GM18526 (cell line): ENCODE measurements around the gene ZBTB20.

Source experiments
- POLR2A ChIP-seq: IDR thresholded peaks from 3 replicates; pipeline ENCODE4 v1.6.1; 2011; ENCODE audit not compliant: insufficient read length; ENCODE audit errors: extremely low read depth

The ZBTB20 gene

GRCh38 chr3:115146418-115147328 lies at the start of gene ZBTB20:
TSS of gene ZBTB20 (minus strand) at chr3:115147288.
- peak; percentile 50 for TF ChIP-seq POLR2A

DNA sequence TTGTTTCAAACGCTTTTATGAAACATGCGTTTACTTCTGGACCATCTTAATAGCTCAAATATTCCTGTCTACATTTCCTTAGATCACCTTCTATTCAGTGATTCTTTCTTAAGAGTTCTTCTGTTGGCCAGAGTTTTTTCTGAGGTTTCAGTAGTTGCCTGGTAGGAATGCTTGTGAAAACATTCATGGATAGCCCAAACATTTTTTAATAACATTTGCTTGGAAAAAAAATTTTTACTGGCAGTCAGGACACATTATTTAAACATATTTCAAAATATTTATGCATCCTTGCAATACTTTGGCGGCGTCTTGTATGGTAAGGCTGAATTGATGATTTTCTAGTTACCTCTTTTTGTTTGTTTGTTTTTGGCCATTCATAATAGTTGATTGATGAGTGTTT lies 47.4 kb upstream of the ZBTB20 start:
- TF ChIP-seq POLR2A, result no peak

GRCh38 chr3:115190747-115191146 lies 43.7 kb upstream of the ZBTB20 start:
- TF ChIP-seq POLR2A, result no peak

DNA sequence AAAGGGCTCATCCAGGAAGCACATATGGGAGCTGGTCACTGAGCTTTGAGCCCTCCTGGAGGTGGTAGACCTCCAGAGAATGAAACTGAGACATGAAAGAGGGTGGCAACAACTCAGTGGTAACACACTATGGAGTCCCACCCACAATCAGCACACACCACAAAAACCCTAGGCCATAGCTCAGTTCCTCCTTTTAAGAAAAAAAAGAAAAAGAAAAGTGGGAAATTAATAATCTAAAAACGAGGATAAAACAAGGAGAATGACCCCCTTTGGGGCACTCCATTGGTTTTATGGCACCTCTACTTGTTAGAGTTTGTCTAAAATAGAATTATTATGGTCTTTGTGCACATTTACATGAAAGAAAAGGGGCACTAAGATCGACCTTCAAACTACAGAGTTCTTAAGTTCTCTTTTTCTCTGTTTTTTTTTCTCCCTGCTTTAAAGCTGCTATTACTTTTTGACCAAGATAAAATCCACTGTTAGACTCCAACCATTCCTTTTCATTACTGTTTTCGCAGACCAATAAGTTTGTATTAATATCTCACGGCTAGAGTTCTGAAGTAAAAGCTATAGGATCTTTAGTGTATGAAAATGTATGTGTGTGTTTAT lies 40.2 kb upstream of the ZBTB20 start:
- no peak for TF ChIP-seq POLR2A

DNA sequence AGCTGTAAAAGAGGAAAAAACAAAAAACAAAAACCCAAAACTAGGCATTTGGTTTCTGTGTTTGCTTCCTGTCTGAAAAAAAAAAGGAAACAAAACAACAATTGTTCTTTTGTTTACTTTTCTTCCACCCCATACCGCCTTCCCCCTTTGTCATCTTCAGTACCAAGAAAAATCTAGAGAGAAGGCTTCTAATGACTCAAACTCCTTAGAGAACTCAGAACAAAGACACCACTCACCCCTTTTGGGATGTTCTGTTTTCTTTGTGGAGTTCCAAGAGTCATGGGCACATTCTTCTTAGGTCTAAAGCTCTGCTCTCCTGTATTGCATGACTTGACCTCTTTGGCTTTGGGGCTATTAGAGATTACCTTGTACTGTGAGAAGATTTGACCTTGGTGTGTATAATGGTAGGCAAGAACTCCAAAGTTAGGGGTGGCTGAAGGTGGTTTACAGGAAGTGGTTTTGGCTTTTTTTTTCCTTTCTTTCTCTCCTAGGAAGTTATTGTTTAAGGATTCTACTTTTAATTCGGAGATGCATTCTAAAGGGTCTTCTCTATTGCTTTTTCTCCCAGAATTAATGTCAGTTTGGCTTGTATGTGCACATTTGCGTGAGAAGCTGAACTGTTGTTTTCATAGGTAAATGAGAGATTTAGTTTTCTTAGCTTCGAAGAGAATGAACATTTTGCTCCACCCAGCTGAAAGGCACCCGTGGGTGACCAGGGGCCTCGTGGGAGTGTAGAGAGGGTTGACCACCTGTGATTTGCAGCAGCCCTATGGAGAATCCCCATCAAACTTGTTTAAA lies 39.5 kb upstream of the ZBTB20 start:
- TF ChIP-seq POLR2A, result no peak

DNA sequence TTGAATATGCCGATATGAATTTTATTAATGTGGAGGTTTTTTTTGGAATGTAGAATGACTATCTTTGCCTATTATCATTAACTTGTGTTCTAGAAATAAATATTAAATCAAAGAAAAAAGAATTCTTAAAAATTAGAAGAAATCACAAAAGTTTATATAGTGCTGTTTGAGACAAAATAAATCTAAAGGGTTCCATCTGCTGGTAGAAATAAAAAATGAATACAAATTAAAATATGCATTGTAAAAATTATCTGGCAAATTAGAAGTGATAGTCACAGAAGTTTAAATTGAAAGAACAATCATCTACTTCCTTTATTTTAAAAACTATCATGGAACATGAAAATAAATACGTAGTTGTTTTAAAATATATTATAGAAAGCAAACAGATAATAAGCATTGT lies 22.7 kb upstream of the ZBTB20 start:
- TF ChIP-seq POLR2A, result no peak

DNA sequence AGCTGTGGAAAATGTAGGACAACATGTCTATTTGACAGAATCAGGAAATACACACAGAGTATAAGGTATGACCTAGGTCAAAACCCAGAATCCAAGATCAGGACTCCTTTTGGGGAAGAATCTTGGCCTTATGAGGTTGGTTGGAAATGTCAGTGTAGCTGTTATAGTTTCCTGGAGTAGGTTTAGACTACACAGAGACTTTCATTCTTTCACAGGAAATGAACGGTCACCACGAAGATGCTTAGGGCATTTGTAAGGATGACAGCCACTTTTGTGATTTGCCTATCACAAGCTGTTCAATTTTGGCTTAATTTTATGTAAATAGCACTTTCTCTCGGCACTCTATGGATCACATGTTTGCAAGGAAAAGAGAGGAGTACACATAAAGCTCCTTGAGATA lies 18.6 kb upstream of the ZBTB20 start:
- no peak for TF ChIP-seq POLR2A

DNA sequence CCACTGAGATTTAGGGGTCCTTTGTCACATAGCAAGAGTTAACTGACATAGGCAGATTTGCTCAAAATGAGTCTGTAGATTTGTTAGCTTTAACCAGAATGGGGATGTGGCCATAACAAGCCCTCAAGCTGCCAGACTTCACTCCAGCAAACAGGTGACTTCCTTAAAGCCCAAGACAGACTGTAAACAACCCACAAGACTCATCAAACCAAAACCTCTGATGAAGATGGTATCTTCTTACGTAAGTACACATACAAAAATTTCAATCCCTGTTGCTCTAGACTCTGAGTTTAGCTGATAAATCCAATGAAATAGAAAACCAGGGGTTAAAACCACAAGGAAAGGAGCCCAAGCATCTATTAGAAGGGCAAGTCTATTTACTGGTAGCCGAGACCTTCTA lies 18.2 kb upstream of the ZBTB20 start:
- no peak for TF ChIP-seq POLR2A

DNA sequence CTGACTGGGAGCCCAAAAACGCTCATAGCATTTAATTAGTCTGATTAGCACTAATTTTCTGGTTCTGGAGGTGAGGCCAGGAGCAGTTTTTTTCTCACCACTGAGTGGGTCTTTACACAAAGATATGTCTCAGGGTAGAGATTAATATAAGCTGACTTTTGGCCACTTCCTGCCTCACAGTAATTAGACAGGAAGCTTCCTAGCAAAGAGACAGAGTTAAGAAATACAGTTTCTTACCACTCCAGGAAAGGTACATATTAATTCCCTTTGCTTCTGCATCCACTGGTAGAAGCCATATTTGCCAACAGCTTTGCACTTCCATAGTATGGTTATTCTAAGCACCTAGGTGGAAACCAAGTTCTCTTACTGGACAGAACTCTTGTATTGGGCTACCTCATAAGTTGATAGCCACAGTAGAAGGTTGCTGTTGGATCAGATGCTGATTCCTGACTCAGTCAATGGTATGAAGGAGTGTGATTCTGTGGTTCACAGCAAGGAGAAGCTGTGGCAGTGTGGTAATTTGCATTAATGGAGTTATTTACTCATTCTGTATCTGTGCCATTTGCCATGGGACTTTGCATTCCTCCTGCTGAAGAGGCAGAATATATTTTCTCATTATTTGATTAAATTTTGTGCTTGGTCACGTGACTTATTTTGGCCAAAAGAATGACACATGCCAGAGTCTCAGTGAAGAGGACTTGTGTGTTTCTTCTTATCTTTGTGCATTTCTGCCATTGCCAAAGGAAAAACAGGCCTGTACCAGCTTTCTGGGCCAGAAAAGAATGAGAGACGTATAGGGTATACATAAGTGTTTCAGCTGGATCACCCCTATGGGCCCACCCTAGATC lies 17.5 kb upstream of the ZBTB20 start:
- TF ChIP-seq POLR2A, result no peak

DNA sequence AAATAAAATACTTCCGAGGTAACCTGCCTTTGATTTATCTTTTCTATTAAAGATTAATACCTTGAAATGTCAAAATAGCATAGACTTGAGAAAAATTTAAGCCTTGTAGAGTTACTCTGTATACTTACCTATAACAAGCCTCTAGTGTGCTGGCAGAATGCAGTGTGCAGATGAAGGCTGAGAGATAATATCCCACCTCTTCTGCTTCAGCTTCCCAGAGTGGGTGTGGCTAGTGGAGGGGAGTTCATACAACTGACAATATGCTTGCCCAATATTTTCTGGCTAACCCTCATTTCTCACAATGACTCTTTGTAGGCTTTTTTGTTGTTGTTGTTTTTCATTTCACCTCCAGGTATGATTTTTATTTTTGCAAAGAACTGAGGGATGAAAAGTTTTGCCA lies 15.7 kb upstream of the ZBTB20 start:
- no peak for TF ChIP-seq POLR2A

- TF ChIP-seq POLR2A, result no peak
Observed at GRCh38 chr3:115161866-115162265, 14.8 kb upstream of the ZBTB20 start.

DNA sequence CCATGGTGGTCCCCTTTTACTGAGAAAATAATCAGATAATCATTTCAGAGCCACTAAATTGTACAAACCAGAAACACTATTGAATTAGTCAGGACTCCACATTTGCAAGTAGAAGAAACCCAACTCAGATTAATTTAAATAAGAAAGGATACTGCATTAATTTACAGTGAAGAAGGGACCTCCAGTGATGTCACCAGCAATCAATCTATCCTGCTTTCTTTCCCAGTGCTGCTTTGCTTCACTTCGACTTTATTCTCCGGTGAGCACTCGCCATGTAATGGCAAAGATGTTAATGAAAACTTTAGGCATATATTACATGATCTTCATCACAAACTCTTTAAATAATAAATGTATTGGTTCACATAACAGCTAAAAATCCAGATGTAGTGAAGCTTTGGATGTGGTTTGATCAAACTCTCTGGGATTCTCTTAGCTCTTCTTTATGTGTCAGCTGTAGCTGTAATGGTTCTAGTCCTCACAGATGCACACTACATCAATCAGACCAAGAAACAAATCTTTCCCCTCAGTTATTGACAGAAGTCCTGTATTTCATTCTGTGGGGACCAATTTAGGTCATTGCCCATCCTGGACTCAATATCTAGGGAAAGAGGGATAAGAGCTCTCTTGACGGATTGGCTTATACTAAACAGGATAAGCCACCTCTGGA lies 14.2 kb upstream of the ZBTB20 start:
- no peak for TF ChIP-seq POLR2A

GRCh38 chr3:115160295-115160694 lies 13.2 kb upstream of the ZBTB20 start:
- TF ChIP-seq POLR2A, result no peak

DNA sequence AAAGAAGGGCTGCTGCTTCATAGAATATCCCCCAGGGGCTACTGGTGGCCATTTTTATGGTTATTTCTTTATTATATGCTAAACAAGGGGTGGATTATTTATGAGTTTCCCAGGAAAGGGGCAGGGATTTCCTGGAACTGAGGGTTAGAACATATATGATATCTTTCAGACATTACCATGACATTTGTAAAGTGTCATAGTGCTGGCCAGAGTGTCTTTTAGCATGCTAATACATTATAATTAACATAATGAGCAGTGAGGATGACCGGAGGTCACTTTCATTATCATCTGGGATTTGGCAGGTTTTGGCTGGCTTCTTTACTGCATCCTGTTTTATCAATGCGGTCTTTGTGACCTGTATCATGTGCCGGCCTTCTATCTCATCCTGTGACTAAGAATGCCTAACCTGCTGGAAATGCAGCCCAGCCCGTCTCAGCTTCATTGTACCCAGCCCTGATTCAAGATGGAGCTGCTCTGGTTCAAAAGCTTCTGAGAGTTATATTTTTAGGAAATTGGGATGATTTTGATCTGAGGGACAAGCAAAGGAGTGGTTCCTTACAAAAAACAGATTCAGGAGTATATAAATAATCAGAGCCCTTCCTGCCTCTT lies 9.1 kb upstream of the ZBTB20 start:
- no peak for TF ChIP-seq POLR2A
